SK-N-SH (cell line): ENCODE data around the gene ACSM5. TPM values are rescaled to one million over a fixed set of nuclear protein-coding genes. Genes with fewer than 3 reads are reported as not detected.

Experiments used
- CTCF ChIA-PET: fragments of 300-600, 350-600 bp; formaldehyde crosslinking; extraction: SDS; loops from one replicate; lab custom pipeline; 2021; lab: Yijun Ruan, JAX
- POLR2A ChIA-PET: fragments of 350-600 bp; sonication (Branson Sonifier 250); formaldehyde crosslinking; extraction: SDS; loops from one replicate; lab custom pipeline; 2020; ENCODE audit warnings: antibody characterized with exemption, inconsistent platforms; lab: Yijun Ruan, JAX
- DNase-seq: peaks from one replicate; pipeline ENCODE4 v3.0.0; 2012
- H2AFZ ChIP-seq: fragments of 200-600 bp; sonication (generic); 2 replicates; pipeline ENCODE4 v1.8.1; 2016; ENCODE audit warnings: antibody characterized with exemption, mild to moderate bottlenecking, low read depth
- H3F3A ChIP-seq: fragments of 200-600 bp; sonication (generic); replicated peaks from 2 replicates; pipeline ENCODE3; 2016; ENCODE audit warnings: antibody characterized with exemption, mild to moderate bottlenecking; ENCODE audit not compliant: insufficient read depth
- H3K27ac ChIP-seq, 2 experiments: fragments of 200-500 bp in 1 of 2; fragments of 200-600 bp in 1 of 2; sonication (Bioruptor generic) in 1 of 2; sonication (generic), shearing (Covaris generic) in 1 of 2; 2 replicates each; pipeline versions ENCODE4 v1.5.1 to v1.6.1; 2014 to 2016; ENCODE audit warnings: low read depth in 2 of 2, inconsistent platforms in 1 of 2, low read length in 1 of 2, mild to moderate bottlenecking in 1 of 2, mixed read lengths in 1 of 2
- H3K27me3 ChIP-seq: fragments of 200-600 bp; sonication (generic), shearing (Covaris generic); 2 replicates; pipeline ENCODE4 v1.6.1; 2016; ENCODE audit warnings: mixed run types; ENCODE audit not compliant: insufficient read depth
- H3K36me3 ChIP-seq, 2 experiments: fragments of 200-500 bp in 1 of 2; fragments of 200-600 bp in 1 of 2; sonication (Bioruptor generic) in 1 of 2; sonication (generic) in 1 of 2; replicated peaks in 1 of 2; 2 replicates each; pipeline versions ENCODE3 to v1.5.1; 2014 to 2016; ENCODE audit warnings: low read length in 1 of 2, mild to moderate bottlenecking in 1 of 2; ENCODE audit not compliant: insufficient read depth in 2 of 2, control insufficient read depth in 1 of 2
- H3K4me1 ChIP-seq, 2 experiments: fragments of 200-500 bp in 1 of 2; fragments of 200-600 bp in 1 of 2; sonication (Bioruptor generic) in 1 of 2; sonication (generic), shearing (Covaris generic) in 1 of 2; 2 replicates each; pipeline versions ENCODE4 v1.5.1 to v1.6.1; 2014 to 2016; ENCODE audit warnings: low read depth in 1 of 2, low read length in 1 of 2, mixed run types in 1 of 2; ENCODE audit not compliant: insufficient read depth in 2 of 2, control insufficient read depth in 1 of 2
- H3K4me2 ChIP-seq: fragments of 200-600 bp; sonication (generic), shearing (Covaris generic); 2 replicates; pipeline ENCODE4 v1.6.1; 2017; ENCODE audit warnings: mixed run types
- H3K4me3 ChIP-seq, 2 experiments: fragments of 200-500 bp in 1 of 2; fragments of 200-600 bp in 1 of 2; sonication (Bioruptor generic) in 1 of 2; sonication (generic), shearing (Covaris generic) in 1 of 2; 2 replicates each; pipeline versions ENCODE4 v1.5.1 to v1.8.1; 2014 to 2016; ENCODE audit warnings: low read depth in 2 of 2, inconsistent platforms in 1 of 2, low read length in 1 of 2, mild to moderate bottlenecking in 1 of 2, mixed read lengths in 1 of 2, moderate library complexity in 1 of 2
- H3K79me2 ChIP-seq: fragments of 200-600 bp; sonication (generic); 2 replicates; pipeline ENCODE4 v1.8.1; 2017; ENCODE audit warnings: mild to moderate bottlenecking; ENCODE audit not compliant: insufficient read depth
- H3K9ac ChIP-seq: fragments of 200-600 bp; sonication (generic); 2 replicates; pipeline ENCODE4 v1.6.1; 2017; ENCODE audit warnings: mixed run types
- H3K9me2 ChIP-seq: fragments of 200-600 bp; sonication (generic); 2 replicates; pipeline ENCODE4 v1.6.1; 2017; ENCODE audit warnings: mixed run types
- H3K9me3 ChIP-seq: fragments of 200-600 bp; sonication (generic); 2 replicates; pipeline ENCODE4 v1.6.1; 2017; ENCODE audit warnings: mixed run types, mild to moderate bottlenecking, moderate library complexity
- H4K20me1 ChIP-seq: fragments of 200-600 bp; sonication (generic); 2 replicates; pipeline ENCODE4 v1.6.1; 2017; ENCODE audit warnings: mild to moderate bottlenecking, mixed run types; ENCODE audit not compliant: insufficient read depth
- CHD2 ChIP-seq: fragments of 150-350 bp; IDR thresholded peaks from 2 replicates; pipeline ENCODE4 v1.6.1; 2018; ENCODE audit warnings: low read length; ENCODE audit not compliant: partially characterized antibody
- ELF1 ChIP-seq: IDR thresholded peaks from 2 replicates; pipeline ENCODE4 v1.4.0; 2012
- EP300 ChIP-seq, 2 experiments: IDR thresholded peaks; 2 replicates each; pipeline versions ENCODE4 v1.4.0 to v1.6.1; 2012; ENCODE audit warnings: borderline replicate concordance in 1 of 2, low read depth in 1 of 2, low read length in 1 of 2
- EZH2phosphoT487 ChIP-seq: fragments of 200-600 bp; sonication (generic); IDR thresholded peaks from 2 replicates; pipeline ENCODE4 v1.6.1; 2017; ENCODE audit warnings: low read depth, mixed run types, mild to moderate bottlenecking, antibody characterized with exemption, moderate library complexity, borderline replicate concordance
- FOXJ3 ChIP-seq: sonication (generic); formaldehyde crosslinking; IDR thresholded peaks from 2 replicates; pipeline ENCODE4 v1.5.1; 2020; ENCODE audit warnings: mild to moderate bottlenecking, missing genetic modification reagents
- GABPA ChIP-seq: IDR thresholded peaks from 2 replicates; pipeline ENCODE4 v1.4.0; 2012; ENCODE audit warnings: low read depth, mild to moderate bottlenecking
- GATA2 ChIP-seq: sonication (generic); formaldehyde crosslinking; IDR thresholded peaks from 2 replicates; pipeline ENCODE4 v1.5.0; 2020; ENCODE audit warnings: mild to moderate bottlenecking, missing genetic modification reagents
- MXI1 ChIP-seq: IDR thresholded peaks from 2 replicates; pipeline ENCODE4 v1.6.1; 2012; ENCODE audit warnings: mild to moderate bottlenecking, low read depth, low read length, improper control_type of control experiment
- NFIC ChIP-seq: IDR thresholded peaks from 2 replicates; pipeline ENCODE4 v1.4.0; 2012; ENCODE audit warnings: borderline replicate concordance
- RCOR1 ChIP-seq: fragments of 150-350 bp; IDR thresholded peaks from 2 replicates; pipeline ENCODE4 v1.6.1; 2017; ENCODE audit warnings: antibody characterized with exemption, low read length
- RFX5 ChIP-seq: IDR thresholded peaks from 2 replicates; pipeline ENCODE4 v1.6.1; 2012; ENCODE audit warnings: mild to moderate bottlenecking, improper control_type of control experiment, low read length
- RXRA ChIP-seq: IDR thresholded peaks from 2 replicates; pipeline ENCODE4 v1.4.0; 2012; ENCODE audit warnings: low read depth, mild to moderate bottlenecking, borderline replicate concordance
- SIN3A ChIP-seq: IDR thresholded peaks from 2 replicates; pipeline ENCODE4 v1.6.1; 2012; ENCODE audit warnings: low read depth, mild to moderate bottlenecking, low read length, moderate library complexity, borderline replicate concordance
- TEAD4 ChIP-seq: IDR thresholded peaks from 2 replicates; pipeline ENCODE4 v1.4.0; 2012; ENCODE audit warnings: mild to moderate bottlenecking, borderline replicate concordance; ENCODE audit not compliant: insufficient read depth
- WGBS: methylation state at CpG from one replicate; pipeline ENCODE4 v1.1.6; 2017; ENCODE audit warnings: low lambda C conversion rate; 5-methylcytosine and 5-hydroxymethylcytosine counted together
- polyA plus RNA-seq, 3 experiments: library from polyadenylated mRNA; depleted of rRNA; stranded (reverse); fragments of >200 nt; gene quantifications; 2 replicates each; pipeline ENCODE4 v1.2.3, GENCODE V29; 2012
- TF ChIP-seq, protein P1 (sequence below): IDR thresholded peaks from 2 replicates; pipeline ENCODE4 v1.4.0; 2012; ENCODE audit warnings: low read depth, borderline replicate concordance
- TF ChIP-seq, protein P2 (sequence below): IDR thresholded peaks from 2 replicates; pipeline ENCODE4 v1.6.1; 2012; ENCODE audit warnings: mild to moderate bottlenecking, low read depth, low read length, moderate library complexity
- TF ChIP-seq, protein P3 (sequence below): IDR thresholded peaks from 2 replicates; pipeline ENCODE4 v1.4.0; 2012; ENCODE audit warnings: low read depth, borderline replicate concordance
- TF ChIP-seq, protein P4 (sequence below): fragments of 200-600 bp; sonication (generic); IDR thresholded peaks from 2 replicates; pipeline ENCODE4 v1.6.1; 2017; ENCODE audit warnings: antibody characterized with exemption, mild to moderate bottlenecking, moderate library complexity
- TF ChIP-seq, protein P5 (sequence below): fragments of 150-350 bp; IDR thresholded peaks from 2 replicates; pipeline ENCODE4 v1.6.1; 2016; ENCODE audit warnings: mild to moderate bottlenecking, low read depth, low read length

The ACSM5 gene
- polyA plus RNA-seq, 1 of the 3 experiments (the other 2 are of a cell fraction) = not detected

DNA sequence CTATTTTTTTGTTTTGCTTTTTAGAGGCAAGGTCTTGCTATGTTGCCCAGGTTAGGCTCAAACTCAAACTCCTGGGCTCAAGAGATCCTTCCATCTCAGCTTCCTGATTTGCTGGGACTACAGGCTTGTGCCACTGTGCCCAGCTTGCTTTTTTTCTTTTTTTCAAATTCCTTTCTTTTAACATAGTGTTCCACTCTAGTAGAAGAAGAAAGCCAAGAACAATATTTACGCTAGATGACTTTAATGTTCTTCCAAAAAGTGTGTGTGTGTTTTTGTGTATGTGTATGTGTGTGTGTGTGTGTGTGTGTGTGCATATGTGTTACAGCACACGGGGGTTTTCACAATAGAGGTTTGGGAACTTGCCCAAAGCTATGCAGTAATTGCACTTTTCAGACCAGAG, 46.1 kb upstream of the ACSM5 start:
- H3K27ac ChIP-seq = no peak overlapping the region
- WGBS = 21% methylated on average over 2 of the region's 2 CpGs
- no peak overlapping the region for H3K4me2 ChIP-seq
- CTCF ChIA-PET = interaction anchor here (1.1 to 4.3 kb wide), 4 partner anchors 20 to 62 kb away, joined by 3 to 18 read pairs (median 6); no protein-coding TSS in a partner anchor
- no peak overlapping the region for H3K4me3 ChIP-seq
- H3K36me3 ChIP-seq = no peaks in the 10 kb centered on the region
- TF ChIP-seq, protein P1, sequence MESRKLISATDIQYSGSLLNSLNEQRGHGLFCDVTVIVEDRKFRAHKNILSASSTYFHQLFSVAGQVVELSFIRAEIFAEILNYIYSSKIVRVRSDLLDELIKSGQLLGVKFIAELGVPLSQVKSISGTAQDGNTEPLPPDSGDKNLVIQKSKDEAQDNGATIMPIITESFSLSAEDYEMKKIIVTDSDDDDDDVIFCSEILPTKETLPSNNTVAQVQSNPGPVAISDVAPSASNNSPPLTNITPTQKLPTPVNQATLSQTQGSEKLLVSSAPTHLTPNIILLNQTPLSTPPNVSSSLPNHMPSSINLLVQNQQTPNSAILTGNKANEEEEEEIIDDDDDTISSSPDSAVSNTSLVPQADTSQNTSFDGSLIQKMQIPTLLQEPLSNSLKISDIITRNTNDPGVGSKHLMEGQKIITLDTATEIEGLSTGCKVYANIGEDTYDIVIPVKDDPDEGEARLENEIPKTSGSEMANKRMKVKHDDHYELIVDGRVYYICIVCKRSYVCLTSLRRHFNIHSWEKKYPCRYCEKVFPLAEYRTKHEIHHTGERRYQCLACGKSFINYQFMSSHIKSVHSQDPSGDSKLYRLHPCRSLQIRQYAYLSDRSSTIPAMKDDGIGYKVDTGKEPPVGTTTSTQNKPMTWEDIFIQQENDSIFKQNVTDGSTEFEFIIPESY = no peak
- TF ChIP-seq SIN3A (no peak), EZH2phosphoT487 (no peak), TEAD4 (no peak), RXRA (no peak), FOXJ3 (CRISPR knock-in tag) (no peak), ELF1 (no peak), EP300 (IDR thresholded peaks at IDR 0.05; ENCODE audit: borderline replicate concordance in 1 of 2, low read depth in 1 of 2, low read length in 1 of 2) (no peak), GATA2 (CRISPR knock-in tag) (no peak), RFX5 (no peak), GABPA (no peak), MXI1 (no peak), CHD2 (no peak), RCOR1 (no peak), NFIC (no peak)
- TF ChIP-seq, protein P2, sequence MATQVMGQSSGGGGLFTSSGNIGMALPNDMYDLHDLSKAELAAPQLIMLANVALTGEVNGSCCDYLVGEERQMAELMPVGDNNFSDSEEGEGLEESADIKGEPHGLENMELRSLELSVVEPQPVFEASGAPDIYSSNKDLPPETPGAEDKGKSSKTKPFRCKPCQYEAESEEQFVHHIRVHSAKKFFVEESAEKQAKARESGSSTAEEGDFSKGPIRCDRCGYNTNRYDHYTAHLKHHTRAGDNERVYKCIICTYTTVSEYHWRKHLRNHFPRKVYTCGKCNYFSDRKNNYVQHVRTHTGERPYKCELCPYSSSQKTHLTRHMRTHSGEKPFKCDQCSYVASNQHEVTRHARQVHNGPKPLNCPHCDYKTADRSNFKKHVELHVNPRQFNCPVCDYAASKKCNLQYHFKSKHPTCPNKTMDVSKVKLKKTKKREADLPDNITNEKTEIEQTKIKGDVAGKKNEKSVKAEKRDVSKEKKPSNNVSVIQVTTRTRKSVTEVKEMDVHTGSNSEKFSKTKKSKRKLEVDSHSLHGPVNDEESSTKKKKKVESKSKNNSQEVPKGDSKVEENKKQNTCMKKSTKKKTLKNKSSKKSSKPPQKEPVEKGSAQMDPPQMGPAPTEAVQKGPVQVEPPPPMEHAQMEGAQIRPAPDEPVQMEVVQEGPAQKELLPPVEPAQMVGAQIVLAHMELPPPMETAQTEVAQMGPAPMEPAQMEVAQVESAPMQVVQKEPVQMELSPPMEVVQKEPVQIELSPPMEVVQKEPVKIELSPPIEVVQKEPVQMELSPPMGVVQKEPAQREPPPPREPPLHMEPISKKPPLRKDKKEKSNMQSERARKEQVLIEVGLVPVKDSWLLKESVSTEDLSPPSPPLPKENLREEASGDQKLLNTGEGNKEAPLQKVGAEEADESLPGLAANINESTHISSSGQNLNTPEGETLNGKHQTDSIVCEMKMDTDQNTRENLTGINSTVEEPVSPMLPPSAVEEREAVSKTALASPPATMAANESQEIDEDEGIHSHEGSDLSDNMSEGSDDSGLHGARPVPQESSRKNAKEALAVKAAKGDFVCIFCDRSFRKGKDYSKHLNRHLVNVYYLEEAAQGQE = no peak
- TF ChIP-seq, protein P3, sequence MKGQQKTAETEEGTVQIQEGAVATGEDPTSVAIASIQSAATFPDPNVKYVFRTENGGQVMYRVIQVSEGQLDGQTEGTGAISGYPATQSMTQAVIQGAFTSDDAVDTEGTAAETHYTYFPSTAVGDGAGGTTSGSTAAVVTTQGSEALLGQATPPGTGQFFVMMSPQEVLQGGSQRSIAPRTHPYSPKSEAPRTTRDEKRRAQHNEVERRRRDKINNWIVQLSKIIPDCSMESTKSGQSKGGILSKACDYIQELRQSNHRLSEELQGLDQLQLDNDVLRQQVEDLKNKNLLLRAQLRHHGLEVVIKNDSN = no peak
- TF ChIP-seq, protein P4, sequence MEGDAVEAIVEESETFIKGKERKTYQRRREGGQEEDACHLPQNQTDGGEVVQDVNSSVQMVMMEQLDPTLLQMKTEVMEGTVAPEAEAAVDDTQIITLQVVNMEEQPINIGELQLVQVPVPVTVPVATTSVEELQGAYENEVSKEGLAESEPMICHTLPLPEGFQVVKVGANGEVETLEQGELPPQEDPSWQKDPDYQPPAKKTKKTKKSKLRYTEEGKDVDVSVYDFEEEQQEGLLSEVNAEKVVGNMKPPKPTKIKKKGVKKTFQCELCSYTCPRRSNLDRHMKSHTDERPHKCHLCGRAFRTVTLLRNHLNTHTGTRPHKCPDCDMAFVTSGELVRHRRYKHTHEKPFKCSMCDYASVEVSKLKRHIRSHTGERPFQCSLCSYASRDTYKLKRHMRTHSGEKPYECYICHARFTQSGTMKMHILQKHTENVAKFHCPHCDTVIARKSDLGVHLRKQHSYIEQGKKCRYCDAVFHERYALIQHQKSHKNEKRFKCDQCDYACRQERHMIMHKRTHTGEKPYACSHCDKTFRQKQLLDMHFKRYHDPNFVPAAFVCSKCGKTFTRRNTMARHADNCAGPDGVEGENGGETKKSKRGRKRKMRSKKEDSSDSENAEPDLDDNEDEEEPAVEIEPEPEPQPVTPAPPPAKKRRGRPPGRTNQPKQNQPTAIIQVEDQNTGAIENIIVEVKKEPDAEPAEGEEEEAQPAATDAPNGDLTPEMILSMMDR = no peak
- TF ChIP-seq, protein P5, sequence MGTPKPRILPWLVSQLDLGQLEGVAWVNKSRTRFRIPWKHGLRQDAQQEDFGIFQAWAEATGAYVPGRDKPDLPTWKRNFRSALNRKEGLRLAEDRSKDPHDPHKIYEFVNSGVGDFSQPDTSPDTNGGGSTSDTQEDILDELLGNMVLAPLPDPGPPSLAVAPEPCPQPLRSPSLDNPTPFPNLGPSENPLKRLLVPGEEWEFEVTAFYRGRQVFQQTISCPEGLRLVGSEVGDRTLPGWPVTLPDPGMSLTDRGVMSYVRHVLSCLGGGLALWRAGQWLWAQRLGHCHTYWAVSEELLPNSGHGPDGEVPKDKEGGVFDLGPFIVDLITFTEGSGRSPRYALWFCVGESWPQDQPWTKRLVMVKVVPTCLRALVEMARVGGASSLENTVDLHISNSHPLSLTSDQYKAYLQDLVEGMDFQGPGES = no peak
- no peak for DNase-seq
- H2AFZ ChIP-seq = no peak overlapping the region
- no peaks in the 10 kb centered on the region for H3K79me2 ChIP-seq
- H3K9me2 ChIP-seq = no peaks in the 10 kb centered on the region
- no peaks in the 10 kb centered on the region for H3F3A ChIP-seq
- H3K9ac ChIP-seq = no peak overlapping the region
- H3K4me1 ChIP-seq = no peaks in the 10 kb centered on the region
- no peaks in the 10 kb centered on the region for H4K20me1 ChIP-seq
- no peaks in the 10 kb centered on the region for H3K9me3 ChIP-seq
- POLR2A ChIA-PET = no interaction called here
- peaks cover 6% of the 10 kb centered on the region; the same call in 1 of the 2 replicates for H3K27me3 ChIP-seq
